ENCODE measurements around the gene TMPRSS3.

The TMPRSS3 gene

GRCh38 chr21:42337276-42337675 is 58.6 kb downstream of the TMPRSS3 start:
- ATAC-seq: no peak
- TF ChIP-seq ZC3H10 (CRISPR knock-in tag; IDR thresholded peaks at IDR 0.05) (no peak), ZNF70 (CRISPR knock-in tag; IDR thresholded peaks at IDR 0.05) (no peak), TOX (CRISPR knock-in tag; IDR thresholded peaks at IDR 0.05; ENCODE audit: borderline replicate concordance) (no peak), RARB (CRISPR knock-in tag; IDR thresholded peaks at IDR 0.05) (no peak), OSR1 (CRISPR knock-in tag; IDR thresholded peaks at IDR 0.05) (no peak), CSRNP3 (CRISPR knock-in tag; IDR thresholded peaks at IDR 0.05) (no peak), ISL1 (CRISPR knock-in tag; IDR thresholded peaks at IDR 0.05) (no peak), PPARA (CRISPR knock-in tag; IDR thresholded peaks at IDR 0.05; ENCODE audit: borderline replicate concordance) (no peak), ZNF565 (CRISPR knock-in tag; conservative IDR thresholded peaks at IDR 0.05; ENCODE audit: low read depth) (no peak), BACH2 (CRISPR knock-in tag; IDR thresholded peaks at IDR 0.05; ENCODE audit: borderline replicate concordance) (no peak)
- TF ChIP-seq, protein P1, sequence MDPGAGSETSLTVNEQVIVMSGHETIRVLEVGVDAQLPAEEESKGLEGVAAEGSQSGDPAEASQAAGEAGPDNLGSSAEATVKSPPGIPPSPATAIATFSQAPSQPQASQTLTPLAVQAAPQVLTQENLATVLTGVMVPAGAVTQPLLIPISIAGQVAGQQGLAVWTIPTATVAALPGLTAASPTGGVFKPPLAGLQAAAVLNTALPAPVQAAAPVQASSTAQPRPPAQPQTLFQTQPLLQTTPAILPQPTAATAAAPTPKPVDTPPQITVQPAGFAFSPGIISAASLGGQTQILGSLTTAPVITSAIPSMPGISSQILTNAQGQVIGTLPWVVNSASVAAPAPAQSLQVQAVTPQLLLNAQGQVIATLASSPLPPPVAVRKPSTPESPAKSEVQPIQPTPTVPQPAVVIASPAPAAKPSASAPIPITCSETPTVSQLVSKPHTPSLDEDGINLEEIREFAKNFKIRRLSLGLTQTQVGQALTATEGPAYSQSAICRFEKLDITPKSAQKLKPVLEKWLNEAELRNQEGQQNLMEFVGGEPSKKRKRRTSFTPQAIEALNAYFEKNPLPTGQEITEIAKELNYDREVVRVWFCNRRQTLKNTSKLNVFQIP (CRISPR knock-in tag; IDR thresholded peaks at IDR 0.05; ENCODE audit: borderline replicate concordance, low read depth): no peak

GRCh38 chr21:42336054-42336453 is 59.8 kb downstream of the TMPRSS3 start:
- no peak for TF ChIP-seq ZNF565 (CRISPR knock-in tag; conservative IDR thresholded peaks at IDR 0.05; ENCODE audit: low read depth)
- no peak for TF ChIP-seq CSDC2 (CRISPR knock-in tag; IDR thresholded peaks at IDR 0.05)
- TF ChIP-seq ISL1 (CRISPR knock-in tag; IDR thresholded peaks at IDR 0.05): no peak
- TF ChIP-seq, protein P2, sequence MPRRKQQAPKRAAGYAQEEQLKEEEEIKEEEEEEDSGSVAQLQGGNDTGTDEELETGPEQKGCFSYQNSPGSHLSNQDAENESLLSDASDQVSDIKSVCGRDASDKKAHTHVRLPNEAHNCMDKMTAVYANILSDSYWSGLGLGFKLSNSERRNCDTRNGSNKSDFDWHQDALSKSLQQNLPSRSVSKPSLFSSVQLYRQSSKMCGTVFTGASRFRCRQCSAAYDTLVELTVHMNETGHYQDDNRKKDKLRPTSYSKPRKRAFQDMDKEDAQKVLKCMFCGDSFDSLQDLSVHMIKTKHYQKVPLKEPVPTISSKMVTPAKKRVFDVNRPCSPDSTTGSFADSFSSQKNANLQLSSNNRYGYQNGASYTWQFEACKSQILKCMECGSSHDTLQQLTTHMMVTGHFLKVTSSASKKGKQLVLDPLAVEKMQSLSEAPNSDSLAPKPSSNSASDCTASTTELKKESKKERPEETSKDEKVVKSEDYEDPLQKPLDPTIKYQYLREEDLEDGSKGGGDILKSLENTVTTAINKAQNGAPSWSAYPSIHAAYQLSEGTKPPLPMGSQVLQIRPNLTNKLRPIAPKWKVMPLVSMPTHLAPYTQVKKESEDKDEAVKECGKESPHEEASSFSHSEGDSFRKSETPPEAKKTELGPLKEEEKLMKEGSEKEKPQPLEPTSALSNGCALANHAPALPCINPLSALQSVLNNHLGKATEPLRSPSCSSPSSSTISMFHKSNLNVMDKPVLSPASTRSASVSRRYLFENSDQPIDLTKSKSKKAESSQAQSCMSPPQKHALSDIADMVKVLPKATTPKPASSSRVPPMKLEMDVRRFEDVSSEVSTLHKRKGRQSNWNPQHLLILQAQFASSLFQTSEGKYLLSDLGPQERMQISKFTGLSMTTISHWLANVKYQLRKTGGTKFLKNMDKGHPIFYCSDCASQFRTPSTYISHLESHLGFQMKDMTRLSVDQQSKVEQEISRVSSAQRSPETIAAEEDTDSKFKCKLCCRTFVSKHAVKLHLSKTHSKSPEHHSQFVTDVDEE (CRISPR knock-in tag; IDR thresholded peaks at IDR 0.05): no peak
- TF ChIP-seq GLIS3 (CRISPR knock-in tag; IDR thresholded peaks at IDR 0.05): no peak
- TF ChIP-seq OSR1 (CRISPR knock-in tag; IDR thresholded peaks at IDR 0.05): no peak
- TF ChIP-seq BACH2 (CRISPR knock-in tag; IDR thresholded peaks at IDR 0.05; ENCODE audit: borderline replicate concordance): no peak
- no peak for TF ChIP-seq ARNTL (CRISPR knock-in tag; IDR thresholded peaks at IDR 0.05; ENCODE audit: borderline replicate concordance, low read depth)
- ATAC-seq: no peak

DNA sequence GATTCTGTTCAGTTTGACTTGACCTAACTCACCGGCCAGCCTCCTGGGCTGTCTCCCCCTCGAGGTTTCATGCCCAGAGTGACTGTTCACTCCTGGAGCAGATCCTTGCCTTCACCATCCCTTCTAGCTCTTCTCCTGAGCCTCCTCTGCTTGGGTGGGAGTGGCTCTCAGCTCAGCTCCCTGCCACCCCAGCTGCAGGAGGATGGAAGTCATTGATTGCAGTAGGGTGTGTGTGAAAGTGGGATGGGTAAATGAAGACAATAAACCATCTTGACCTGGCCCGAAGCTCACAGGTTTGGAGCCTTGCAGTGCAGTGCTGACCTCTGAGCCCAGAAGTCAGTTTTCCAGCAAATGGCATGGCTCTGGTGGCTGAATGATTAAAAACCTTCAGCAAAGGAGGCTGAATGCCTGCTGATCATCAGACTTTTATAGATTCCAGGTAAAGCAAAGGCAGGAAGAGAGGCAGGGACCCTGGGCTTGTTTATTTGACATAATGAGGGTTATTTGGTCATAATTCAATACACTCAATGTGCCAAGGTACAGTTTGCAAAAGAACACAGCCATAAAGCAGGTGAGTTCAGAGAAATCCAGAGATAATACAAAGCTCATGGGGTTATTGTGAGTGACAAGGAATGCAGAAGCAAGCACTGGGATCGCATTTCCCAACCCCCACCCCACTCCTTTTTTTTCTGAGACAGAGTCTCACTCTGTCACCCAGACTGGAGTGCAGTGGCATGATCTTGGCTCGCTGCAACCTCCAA is 63.1 kb downstream of the TMPRSS3 start:
- ATAC-seq: no peak
- TF ChIP-seq GLIS3 (CRISPR knock-in tag; IDR thresholded peaks at IDR 0.05) (no peak), ZFP30 (CRISPR knock-in tag; IDR thresholded peaks at IDR 0.05) (no peak), OSR1 (CRISPR knock-in tag; IDR thresholded peaks at IDR 0.05) (no peak), ZNF8 (CRISPR knock-in tag; IDR thresholded peaks at IDR 0.05) (no peak), RARB (CRISPR knock-in tag; IDR thresholded peaks at IDR 0.05) (no peak), ESRRG (CRISPR knock-in tag; IDR thresholded peaks at IDR 0.05) (no peak), CSRNP3 (CRISPR knock-in tag; IDR thresholded peaks at IDR 0.05) (no peak), CSDC2 (CRISPR knock-in tag; IDR thresholded peaks at IDR 0.05) (no peak), ZNF70 (CRISPR knock-in tag; IDR thresholded peaks at IDR 0.05) (no peak), BACH2 (CRISPR knock-in tag; IDR thresholded peaks at IDR 0.05; ENCODE audit: borderline replicate concordance) (no peak), ARNTL (CRISPR knock-in tag; IDR thresholded peaks at IDR 0.05; ENCODE audit: borderline replicate concordance, low read depth) (no peak), PPARA (CRISPR knock-in tag; IDR thresholded peaks at IDR 0.05; ENCODE audit: borderline replicate concordance) (no peak), ISL1 (CRISPR knock-in tag; IDR thresholded peaks at IDR 0.05) (no peak), ZNF565 (CRISPR knock-in tag; conservative IDR thresholded peaks at IDR 0.05; ENCODE audit: low read depth) (no peak), ZC3H10 (CRISPR knock-in tag; IDR thresholded peaks at IDR 0.05) (no peak)
- TF ChIP-seq, protein P3, sequence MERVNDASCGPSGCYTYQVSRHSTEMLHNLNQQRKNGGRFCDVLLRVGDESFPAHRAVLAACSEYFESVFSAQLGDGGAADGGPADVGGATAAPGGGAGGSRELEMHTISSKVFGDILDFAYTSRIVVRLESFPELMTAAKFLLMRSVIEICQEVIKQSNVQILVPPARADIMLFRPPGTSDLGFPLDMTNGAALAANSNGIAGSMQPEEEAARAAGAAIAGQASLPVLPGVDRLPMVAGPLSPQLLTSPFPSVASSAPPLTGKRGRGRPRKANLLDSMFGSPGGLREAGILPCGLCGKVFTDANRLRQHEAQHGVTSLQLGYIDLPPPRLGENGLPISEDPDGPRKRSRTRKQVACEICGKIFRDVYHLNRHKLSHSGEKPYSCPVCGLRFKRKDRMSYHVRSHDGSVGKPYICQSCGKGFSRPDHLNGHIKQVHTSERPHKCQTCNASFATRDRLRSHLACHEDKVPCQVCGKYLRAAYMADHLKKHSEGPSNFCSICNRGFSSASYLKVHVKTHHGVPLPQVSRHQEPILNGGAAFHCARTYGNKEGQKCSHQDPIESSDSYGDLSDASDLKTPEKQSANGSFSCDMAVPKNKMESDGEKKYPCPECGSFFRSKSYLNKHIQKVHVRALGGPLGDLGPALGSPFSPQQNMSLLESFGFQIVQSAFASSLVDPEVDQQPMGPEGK (CRISPR knock-in tag; IDR thresholded peaks at IDR 0.05; ENCODE audit: borderline replicate concordance): no peak
- TF ChIP-seq, protein P4, sequence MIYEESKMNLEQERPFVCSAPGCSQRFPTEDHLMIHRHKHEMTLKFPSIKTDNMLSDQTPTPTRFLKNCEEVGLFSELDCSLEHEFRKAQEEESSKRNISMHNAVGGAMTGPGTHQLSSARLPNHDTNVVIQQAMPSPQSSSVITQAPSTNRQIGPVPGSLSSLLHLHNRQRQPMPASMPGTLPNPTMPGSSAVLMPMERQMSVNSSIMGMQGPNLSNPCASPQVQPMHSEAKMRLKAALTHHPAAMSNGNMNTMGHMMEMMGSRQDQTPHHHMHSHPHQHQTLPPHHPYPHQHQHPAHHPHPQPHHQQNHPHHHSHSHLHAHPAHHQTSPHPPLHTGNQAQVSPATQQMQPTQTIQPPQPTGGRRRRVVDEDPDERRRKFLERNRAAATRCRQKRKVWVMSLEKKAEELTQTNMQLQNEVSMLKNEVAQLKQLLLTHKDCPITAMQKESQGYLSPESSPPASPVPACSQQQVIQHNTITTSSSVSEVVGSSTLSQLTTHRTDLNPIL (CRISPR knock-in tag; IDR thresholded peaks at IDR 0.05; ENCODE audit: low read depth): no peak
